Transverse colon (tissue), 4 donors: Measurements from ENCODE around the gene PHF20. TPM values are rescaled to one million over a fixed set of nuclear protein-coding genes. Genes with fewer than 3 reads are reported as not detected.

Experiments
- DNase-seq: peaks from one replicate; pipeline ENCODE4 v3.0.0-alpha.2; 2019
- H3K27ac ChIP-seq, 4 donors: fragments of 200-600 bp; sonication (generic); 2 replicates each; pipeline ENCODE4 v1.5.1; 2016 to 2018; ENCODE audit warnings: inconsistent platforms in 4 of 4
- H3K27me3 ChIP-seq: fragments of 200-600 bp; sonication (generic); 2 replicates; pipeline ENCODE4 v1.5.1; 2017; ENCODE audit warnings: inconsistent platforms
- H3K36me3 ChIP-seq, 4 donors: fragments of 200-600 bp; sonication (generic); 2 replicates each; pipeline ENCODE4 v1.5.1; 2017 to 2019; ENCODE audit warnings: inconsistent platforms in 4 of 4
- H3K4me1 ChIP-seq, 4 donors: fragments of 200-600 bp; sonication (generic); 2 replicates each; pipeline ENCODE4 v1.5.1; 2017 to 2020; ENCODE audit warnings: inconsistent platforms in 4 of 4
- H3K4me3 ChIP-seq, 4 donors: fragments of 200-600 bp; sonication (generic); 1 replicate in 1 of 4; 2 replicates in 3 of 4; pipeline versions ENCODE4 v1.5.1 to v1.6.1; 2017 to 2019; ENCODE audit warnings: inconsistent platforms in 4 of 4
- H3K9me3 ChIP-seq, 2 donors: fragments of 200-600 bp; sonication (generic); 2 replicates each; pipeline ENCODE4 v1.5.1; 2017 to 2019; ENCODE audit warnings: inconsistent platforms in 2 of 2
- EP300 ChIP-seq: sonication (generic); formaldehyde crosslinking; IDR thresholded peaks from one replicate; pipeline ENCODE4 v1.6.1; 2017; ENCODE audit warnings: antibody characterized with exemption, low read depth
- POLR2A ChIP-seq: fragments of 450-650 bp; IDR thresholded peaks from one replicate; pipeline ENCODE4 v1.6.1; 2016; ENCODE audit warnings: antibody characterized with exemption, mild to moderate bottlenecking, moderate library complexity
- POLR2AphosphoS5 ChIP-seq, 3 donors: sonication (generic); formaldehyde crosslinking; IDR thresholded peaks; one replicate each; pipeline ENCODE4 v1.6.1; 2016; ENCODE audit warnings: antibody characterized with exemption in 3 of 3
- WGBS, 2 donors: methylation state at CpG; one replicate each; pipeline ENCODE4 v1.1.5; 2018; ENCODE audit warnings: low coverage in 1 of 2; 5-methylcytosine and 5-hydroxymethylcytosine counted together
- in situ Hi-C, 4 donors: fragments of 200-750 bp; cut with MboI; loops; one replicate each; pipeline versions ENCODE4 v1.15.0 to v1.15.1; 2017; ENCODE audit warnings: low sequenced_read_pairs in 3 of 4, low pct_ligation_motif_present in 1 of 4, low pct_unique_long_range_greater_than_20kb in 1 of 4
- intact Hi-C: fragments of 100-400 bp; cut with DNase I; formaldehyde crosslinking; loops from one replicate; pipeline ENCODE4 v1.15.1; 2023; ENCODE audit warnings: low total_unique reads
- total RNA-seq, 4 donors: library from RNA; depleted of rRNA; stranded (reverse); fragments of >200 nt; gene quantifications; one replicate each; pipeline ENCODE4 v1.1.0, GENCODE V29; 2016
- TF ChIP-seq, protein P1 (sequence below), 5 experiments: fragments of 200-600 bp in 3 of 5; fragments of 450-650 bp in 2 of 5; sonication (generic) in 3 of 5; IDR thresholded peaks; 1 replicate in 2 of 5; 2 replicates in 3 of 5; pipeline ENCODE4 v1.5.1; 2016 to 2017; ENCODE audit warnings: antibody characterized with exemption in 5 of 5, inconsistent platforms in 3 of 5, mild to moderate bottlenecking in 2 of 5, moderate library complexity in 1 of 5

The PHF20 gene
- total RNA-seq, 4 donors from 2014 or later, result 20.6 to 88.6 (median 43.1) TPM

DNA sequence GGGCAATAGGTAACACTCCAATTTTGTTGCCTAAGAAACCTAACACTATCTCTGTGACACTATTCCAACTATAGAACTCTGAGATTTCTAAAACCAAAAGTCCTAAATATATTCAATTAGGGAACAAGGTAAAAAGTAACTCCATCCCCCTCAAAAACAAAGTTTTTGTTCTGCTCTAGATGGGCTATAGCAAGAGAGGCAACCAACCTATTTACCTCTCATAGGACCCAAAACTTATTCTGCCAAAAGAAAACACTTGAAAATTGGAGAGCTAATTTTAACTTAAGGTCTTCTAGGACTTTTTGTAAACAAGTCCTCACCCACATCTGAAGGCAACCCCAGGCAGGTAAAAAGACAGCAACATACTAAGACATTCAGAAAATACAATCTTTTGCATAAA is 37.4 kb upstream of the PHF20 start:
- in situ Hi-C loops, result no loop called here
- DNase-seq, result no peak
- intact Hi-C loops, result no loop called here
- Histone ChIP-seq H3K9me3 (no peaks in the 10 kb centered on the region), H3K4me1 (peaks cover 20 to 85% (median 62%) of the 10 kb centered on the region in 4 donors), H3K4me3 (no peak overlapping the region), H3K27me3 (no peaks in the 10 kb centered on the region), H3K27ac (peak overlapping the region in 1 of 4 donors; percentile 17), H3K36me3 (peaks cover 0 to 98% (median 44%) of the 10 kb centered on the region in 4 donors)
- TF ChIP-seq, protein P1, sequence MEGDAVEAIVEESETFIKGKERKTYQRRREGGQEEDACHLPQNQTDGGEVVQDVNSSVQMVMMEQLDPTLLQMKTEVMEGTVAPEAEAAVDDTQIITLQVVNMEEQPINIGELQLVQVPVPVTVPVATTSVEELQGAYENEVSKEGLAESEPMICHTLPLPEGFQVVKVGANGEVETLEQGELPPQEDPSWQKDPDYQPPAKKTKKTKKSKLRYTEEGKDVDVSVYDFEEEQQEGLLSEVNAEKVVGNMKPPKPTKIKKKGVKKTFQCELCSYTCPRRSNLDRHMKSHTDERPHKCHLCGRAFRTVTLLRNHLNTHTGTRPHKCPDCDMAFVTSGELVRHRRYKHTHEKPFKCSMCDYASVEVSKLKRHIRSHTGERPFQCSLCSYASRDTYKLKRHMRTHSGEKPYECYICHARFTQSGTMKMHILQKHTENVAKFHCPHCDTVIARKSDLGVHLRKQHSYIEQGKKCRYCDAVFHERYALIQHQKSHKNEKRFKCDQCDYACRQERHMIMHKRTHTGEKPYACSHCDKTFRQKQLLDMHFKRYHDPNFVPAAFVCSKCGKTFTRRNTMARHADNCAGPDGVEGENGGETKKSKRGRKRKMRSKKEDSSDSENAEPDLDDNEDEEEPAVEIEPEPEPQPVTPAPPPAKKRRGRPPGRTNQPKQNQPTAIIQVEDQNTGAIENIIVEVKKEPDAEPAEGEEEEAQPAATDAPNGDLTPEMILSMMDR (IDR thresholded peaks at IDR 0.05), result no peak
- no peak for TF ChIP-seq POLR2A

DNA sequence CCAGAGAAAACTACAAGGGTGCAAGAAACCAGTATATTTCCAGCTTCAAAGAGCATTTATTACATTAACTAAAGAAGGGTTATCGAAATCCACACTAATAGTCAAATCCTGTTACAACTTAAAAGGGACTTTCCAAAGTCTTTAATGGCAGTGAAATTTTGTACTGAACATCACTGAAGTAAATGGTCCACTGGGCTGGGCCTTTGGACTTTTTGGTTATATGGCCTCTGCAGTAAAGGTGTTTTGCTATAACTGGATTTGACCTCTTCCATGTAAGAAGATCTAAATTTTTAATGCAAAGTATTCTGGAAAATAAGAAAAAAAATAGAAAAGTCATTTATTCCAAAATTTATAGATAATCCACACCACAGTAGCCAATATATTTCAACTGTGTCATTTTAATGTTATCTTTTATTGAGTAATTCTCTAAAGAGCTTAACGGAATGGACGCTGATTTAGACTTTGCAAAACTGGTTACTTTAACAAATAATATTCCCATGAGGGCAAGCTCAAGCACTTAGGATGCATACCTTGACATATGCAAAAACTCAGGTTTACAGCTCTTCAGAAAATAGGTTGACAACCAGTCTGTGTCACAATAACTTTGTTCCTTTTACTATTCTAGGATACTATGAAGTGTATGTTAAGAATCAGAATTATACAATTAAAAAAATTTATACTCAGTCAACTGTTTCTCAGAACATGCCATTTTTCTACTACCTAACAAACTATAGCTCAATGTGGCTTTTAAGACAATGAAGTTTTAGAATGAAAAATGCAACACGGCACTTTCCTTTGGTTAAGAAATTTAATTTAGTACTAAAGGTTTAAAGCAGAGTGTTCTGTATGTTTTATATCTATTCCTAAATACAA is 36.8 kb upstream of the PHF20 start:
- peaks cover 21 to 89% (median 69%) of the 10 kb centered on the region in 4 donors for H3K4me1 ChIP-seq
- peaks cover 0 to 99% (median 46%) of the 10 kb centered on the region in 4 donors for H3K36me3 ChIP-seq

DNA sequence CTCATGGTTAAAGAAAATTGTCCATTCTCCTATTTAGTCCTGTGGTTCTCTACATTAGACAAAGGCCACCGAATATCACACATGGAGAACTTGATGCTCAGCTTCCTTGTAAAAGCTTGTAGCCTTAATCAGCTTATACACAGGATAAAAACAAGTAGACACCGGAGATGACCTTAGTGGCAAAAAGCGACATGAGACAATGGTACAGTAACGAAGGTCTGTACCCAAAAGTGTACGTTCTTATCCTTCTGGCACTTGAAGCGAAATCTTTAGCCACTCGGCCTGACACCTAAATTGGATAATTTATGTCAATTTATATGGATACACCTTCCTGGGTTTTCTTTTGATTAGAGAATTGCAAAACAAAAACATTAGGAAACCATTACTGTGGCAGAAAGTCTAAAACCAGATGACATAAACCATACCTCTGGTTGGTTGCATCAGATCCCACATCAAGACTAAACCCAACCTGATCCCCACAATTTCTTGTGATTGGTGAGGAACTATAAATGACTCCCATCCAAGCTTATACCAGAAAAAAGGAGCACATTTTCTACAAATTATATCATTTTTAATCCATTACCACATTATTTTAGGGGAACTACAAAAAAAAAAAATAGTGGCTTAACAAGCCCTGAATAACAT is 35.9 kb upstream of the PHF20 start:
- intact Hi-C loops, result no loop called here
- H3K9me3 ChIP-seq, result no peaks in the 10 kb centered on the region
- in situ Hi-C loops, result no loop called here
- WGBS, 2 donors, result 51 to 62% methylated on average over 5 to 7 of the region's 7 CpGs
- no peak overlapping the region for H3K4me3 ChIP-seq
- peaks cover 0 to 92% (median 41%) of the 10 kb centered on the region in 4 donors for H3K36me3 ChIP-seq
- no peak for DNase-seq
- TF ChIP-seq POLR2A, result no peak
- TF ChIP-seq EP300, result no peak
- TF ChIP-seq POLR2AphosphoS5 (IDR thresholded peaks at IDR 0.05), result no peak
- TF ChIP-seq, protein P1 (IDR thresholded peaks at IDR 0.05), result no peak
- peak overlapping the region in 1 of 4 donors; percentile 6 for H3K27ac ChIP-seq
- H3K27me3 ChIP-seq, result no peaks in the 10 kb centered on the region
- peaks cover 21 to 87% (median 70%) of the 10 kb centered on the region in 4 donors for H3K4me1 ChIP-seq

More for the DNA sequence above, 36.8 kb upstream of the PHF20 start:
- in situ Hi-C loops, result no loop called here
- DNase-seq, result no peak
- intact Hi-C loops, result no loop called here
- Histone ChIP-seq H3K27ac (peak overlapping the region in 1 of 4 donors; percentile 17), H3K27me3 (no peaks in the 10 kb centered on the region), H3K4me3 (no peak overlapping the region), H3K9me3 (no peaks in the 10 kb centered on the region)
- TF ChIP-seq POLR2A, result no peak
- no peak for TF ChIP-seq EP300
- no peak for TF ChIP-seq POLR2AphosphoS5 (IDR thresholded peaks at IDR 0.05)
- TF ChIP-seq, protein P1 (IDR thresholded peaks at IDR 0.05), result no peak
- 64 to 78% methylated on average over 4 of the region's 4 CpGs for WGBS, 2 donors

DNA sequence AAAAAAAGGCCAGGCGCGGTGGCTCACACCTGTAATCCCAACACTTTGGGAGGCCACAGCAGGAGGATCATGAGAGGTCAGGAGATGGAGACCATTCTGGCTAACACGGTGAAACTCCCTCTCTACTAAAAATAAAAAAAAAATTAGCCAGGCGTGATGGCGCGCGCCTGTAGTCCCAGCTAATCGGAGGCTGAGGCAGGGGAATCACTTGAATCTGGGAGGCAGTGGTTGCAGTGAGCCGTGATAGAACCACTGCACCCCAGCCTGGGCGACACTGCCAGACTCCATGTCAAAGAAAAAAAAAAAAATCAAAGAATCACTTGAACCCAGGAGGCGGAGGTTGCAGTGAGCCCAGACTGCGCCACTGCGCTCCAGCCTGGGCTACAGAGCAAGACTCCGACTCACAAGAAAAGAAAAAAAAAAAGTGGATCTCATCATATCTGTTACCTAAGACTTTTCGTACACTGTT is 33.9 kb upstream of the PHF20 start:
- no peaks in the 10 kb centered on the region for H3K27me3 ChIP-seq
- no peaks in the 10 kb centered on the region for H3K9me3 ChIP-seq
- peak overlapping the region in 1 of 4 donors; percentile 81 for H3K4me3 ChIP-seq
- in situ Hi-C loops, result no loop called here
- no peak for DNase-seq
- TF ChIP-seq POLR2A, result no peak
- TF ChIP-seq, protein P1 (IDR thresholded peaks at IDR 0.05), result no peak
- no peak for TF ChIP-seq EP300
- no peak for TF ChIP-seq POLR2AphosphoS5 (IDR thresholded peaks at IDR 0.05)
- peaks cover 21 to 72% (median 56%) of the 10 kb centered on the region in 4 donors for H3K4me1 ChIP-seq
- intact Hi-C loops, result no loop called here
- peaks cover 0 to 73% (median 34%) of the 10 kb centered on the region in 4 donors for H3K36me3 ChIP-seq
- 87 to 95% methylated on average over 10 to 15 of the region's 15 CpGs for WGBS, 2 donors
- H3K27ac ChIP-seq, result no peak overlapping the region
